ENCODE results near the gene GRID1.

DNA sequence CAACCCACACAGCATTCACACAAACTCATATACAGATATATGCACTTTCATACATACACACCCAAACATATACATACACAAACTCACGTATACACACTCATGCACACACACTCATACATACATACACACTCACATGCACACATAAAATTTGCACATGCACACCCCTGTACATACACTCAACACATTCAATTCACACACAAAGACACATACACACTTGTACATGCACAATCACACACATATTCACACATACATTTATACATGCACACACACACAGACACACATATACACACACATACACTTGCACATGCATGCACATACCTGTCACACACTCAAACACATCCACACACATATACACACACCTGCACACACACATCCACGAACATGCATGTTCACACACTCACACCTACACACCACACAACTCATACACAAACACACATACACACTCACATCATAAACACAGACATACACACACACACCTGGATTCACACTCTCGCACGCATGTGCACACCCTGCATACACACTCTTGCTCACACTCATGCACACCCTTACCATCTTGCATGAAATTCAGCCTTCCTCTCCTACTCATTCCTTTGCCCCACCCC, 451.2 kb downstream of the GRID1 start:
- TF ChIP-seq, protein P1, sequence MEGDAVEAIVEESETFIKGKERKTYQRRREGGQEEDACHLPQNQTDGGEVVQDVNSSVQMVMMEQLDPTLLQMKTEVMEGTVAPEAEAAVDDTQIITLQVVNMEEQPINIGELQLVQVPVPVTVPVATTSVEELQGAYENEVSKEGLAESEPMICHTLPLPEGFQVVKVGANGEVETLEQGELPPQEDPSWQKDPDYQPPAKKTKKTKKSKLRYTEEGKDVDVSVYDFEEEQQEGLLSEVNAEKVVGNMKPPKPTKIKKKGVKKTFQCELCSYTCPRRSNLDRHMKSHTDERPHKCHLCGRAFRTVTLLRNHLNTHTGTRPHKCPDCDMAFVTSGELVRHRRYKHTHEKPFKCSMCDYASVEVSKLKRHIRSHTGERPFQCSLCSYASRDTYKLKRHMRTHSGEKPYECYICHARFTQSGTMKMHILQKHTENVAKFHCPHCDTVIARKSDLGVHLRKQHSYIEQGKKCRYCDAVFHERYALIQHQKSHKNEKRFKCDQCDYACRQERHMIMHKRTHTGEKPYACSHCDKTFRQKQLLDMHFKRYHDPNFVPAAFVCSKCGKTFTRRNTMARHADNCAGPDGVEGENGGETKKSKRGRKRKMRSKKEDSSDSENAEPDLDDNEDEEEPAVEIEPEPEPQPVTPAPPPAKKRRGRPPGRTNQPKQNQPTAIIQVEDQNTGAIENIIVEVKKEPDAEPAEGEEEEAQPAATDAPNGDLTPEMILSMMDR (IDR thresholded peaks at IDR 0.05; ENCODE audit: low read length): no peak
- TF ChIP-seq EZH2 (IDR thresholded peaks at IDR 0.05; ENCODE audit: borderline replicate concordance, low read length): no peak
